Vagina (tissue), 2 donors: ENCODE data around the gene FCHO2.

Experiments
- CTCF ChIP-seq, 3 experiments: fragments of 450-650 bp in 2 of 3; fragments of 200-600 bp in 1 of 3; sonication (generic) in 1 of 3; IDR thresholded peaks; one replicate each; pipeline ENCODE4 v1.5.1; 2017 to 2019; ENCODE audit warnings: antibody characterized with exemption in 3 of 3, mild to moderate bottlenecking in 2 of 3, moderate library complexity in 2 of 3
- POLR2A ChIP-seq, 2 donors: fragments of 450-650 bp; IDR thresholded peaks; one replicate each; pipeline ENCODE4 v1.6.1; 2017; ENCODE audit warnings: antibody characterized with exemption in 2 of 2, mild to moderate bottlenecking in 2 of 2, moderate library complexity in 2 of 2

- TF ChIP-seq CTCF (IDR thresholded peaks at IDR 0.05): no peak
- no peak for TF ChIP-seq POLR2A (IDR thresholded peaks at IDR 0.05)
Measured at GRCh38 chr5:72940082-72940481, 15.8 kb upstream of the FCHO2 start.
